B cell (primary cell): Measurements from ENCODE around the gene PINLYP.

Experiments used
- CTCF ChIP-seq: fragments of 200-600 bp; IDR thresholded peaks from one replicate; pipeline ENCODE4 v1.8.0; 2022; ENCODE audit warnings: antibody characterized with exemption, mild to moderate bottlenecking
- EZH2 ChIP-seq: IDR thresholded peaks from 2 replicates; pipeline ENCODE4 v1.6.1; 2012; ENCODE audit warnings: borderline replicate concordance, low read depth, mild to moderate bottlenecking, moderate library complexity, low read length; ENCODE audit not compliant: insufficient read depth, poor library complexity, severe bottlenecking

DNA sequence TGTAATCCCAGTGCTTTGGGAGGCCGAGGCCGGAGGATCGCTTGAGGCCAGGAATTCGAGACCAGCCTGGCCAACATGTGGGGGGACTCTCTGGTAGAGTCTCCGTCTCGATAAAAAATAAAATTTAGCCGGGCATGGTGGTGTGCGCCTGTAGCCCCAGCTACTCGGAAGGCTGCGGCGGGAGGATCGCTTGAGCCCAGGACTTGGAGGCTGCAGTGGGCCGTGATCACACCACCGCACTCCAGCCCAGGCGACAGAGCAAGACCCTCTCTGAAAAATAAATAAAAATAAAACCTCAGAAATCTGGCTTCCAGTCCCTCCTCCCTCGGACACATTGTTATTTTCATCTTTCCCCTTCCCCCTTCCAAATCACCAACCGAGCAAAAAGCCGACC is 20.0 kb downstream of the PINLYP start:
- TF ChIP-seq CTCF, result no peak
- no peak for TF ChIP-seq EZH2
